ENCODE measurements around the gene CAMTA1. TPM values are rescaled to one million over a fixed set of nuclear protein-coding genes. Genes with fewer than 3 reads are reported as not detected.

Gene CAMTA1
- total RNA-seq, 1 donor from 2014 or later = 268 TPM

DNA sequence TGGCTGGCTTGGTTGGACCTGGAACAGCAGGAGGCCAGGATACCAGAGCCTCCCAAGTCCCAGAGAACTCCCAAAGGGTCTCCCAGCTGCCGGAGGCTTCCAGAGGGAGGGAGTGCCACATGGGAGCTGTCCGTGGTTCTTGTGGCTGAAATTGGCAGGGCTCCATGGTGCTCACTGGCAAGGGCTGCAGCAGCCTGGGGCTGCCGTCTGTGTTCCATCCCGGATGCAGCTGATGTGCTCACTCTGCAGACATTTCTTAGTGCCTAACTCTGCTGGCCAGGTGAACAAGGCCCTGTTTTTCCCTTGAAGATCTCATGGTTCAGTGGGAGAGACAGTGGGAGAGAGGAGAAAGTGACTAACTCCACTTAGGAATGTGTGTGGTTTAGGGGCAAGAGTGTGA, 261.1 kb downstream of the CAMTA1 start:
- H2AFZ ChIP-seq (replicated peaks) = no peak overlapping the region
- H3K4me1 Mint-ChIP-seq = no peaks in the 10 kb centered on the region
- peaks cover 22% of the 10 kb centered on the region for H4K20me1 ChIP-seq (ENCODE audit: low read depth)
- H3K27ac ChIP-seq = no peak overlapping the region
- H3K36me3 Mint-ChIP-seq = no peaks in the 10 kb centered on the region
- H3F3A ChIP-seq (ENCODE audit: low read depth) = no peaks in the 10 kb centered on the region
- H3K4me1 ChIP-seq = peaks cover 7% of the 10 kb centered on the region
- no peak overlapping the region for H3K4me2 ChIP-seq
- TF ChIP-seq, protein P1, sequence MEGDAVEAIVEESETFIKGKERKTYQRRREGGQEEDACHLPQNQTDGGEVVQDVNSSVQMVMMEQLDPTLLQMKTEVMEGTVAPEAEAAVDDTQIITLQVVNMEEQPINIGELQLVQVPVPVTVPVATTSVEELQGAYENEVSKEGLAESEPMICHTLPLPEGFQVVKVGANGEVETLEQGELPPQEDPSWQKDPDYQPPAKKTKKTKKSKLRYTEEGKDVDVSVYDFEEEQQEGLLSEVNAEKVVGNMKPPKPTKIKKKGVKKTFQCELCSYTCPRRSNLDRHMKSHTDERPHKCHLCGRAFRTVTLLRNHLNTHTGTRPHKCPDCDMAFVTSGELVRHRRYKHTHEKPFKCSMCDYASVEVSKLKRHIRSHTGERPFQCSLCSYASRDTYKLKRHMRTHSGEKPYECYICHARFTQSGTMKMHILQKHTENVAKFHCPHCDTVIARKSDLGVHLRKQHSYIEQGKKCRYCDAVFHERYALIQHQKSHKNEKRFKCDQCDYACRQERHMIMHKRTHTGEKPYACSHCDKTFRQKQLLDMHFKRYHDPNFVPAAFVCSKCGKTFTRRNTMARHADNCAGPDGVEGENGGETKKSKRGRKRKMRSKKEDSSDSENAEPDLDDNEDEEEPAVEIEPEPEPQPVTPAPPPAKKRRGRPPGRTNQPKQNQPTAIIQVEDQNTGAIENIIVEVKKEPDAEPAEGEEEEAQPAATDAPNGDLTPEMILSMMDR (IDR thresholded peaks at IDR 0.05) = no peak
- TF ChIP-seq EZH2 (IDR thresholded peaks at IDR 0.05) (no peak), EZH2phosphoT487 (IDR thresholded peaks at IDR 0.05) (no peak)
- H3K27me3 Mint-ChIP-seq (ENCODE audit: insufficient read depth, low read depth) = peaks cover 10% of the 10 kb centered on the region
- no peaks in the 10 kb centered on the region for H3K36me3 ChIP-seq
- no peak overlapping the region for H3K4me3 Mint-ChIP-seq
- no peaks in the 10 kb centered on the region for H3K27me3 ChIP-seq
- H3K4me3 ChIP-seq = no peak overlapping the region
- peak; percentile 81 for DNase-seq (ENCODE audit: low spot score)
- H3K9me3 ChIP-seq (ENCODE audit: low read depth) = no peaks in the 10 kb centered on the region
- no peak overlapping the region for H3K9ac ChIP-seq
- no peak overlapping the region for H3K27ac Mint-ChIP-seq
- H3K79me2 ChIP-seq (ENCODE audit: low read depth) = no peaks in the 10 kb centered on the region
- no peaks in the 10 kb centered on the region for H3K9me3 Mint-ChIP-seq

DNA sequence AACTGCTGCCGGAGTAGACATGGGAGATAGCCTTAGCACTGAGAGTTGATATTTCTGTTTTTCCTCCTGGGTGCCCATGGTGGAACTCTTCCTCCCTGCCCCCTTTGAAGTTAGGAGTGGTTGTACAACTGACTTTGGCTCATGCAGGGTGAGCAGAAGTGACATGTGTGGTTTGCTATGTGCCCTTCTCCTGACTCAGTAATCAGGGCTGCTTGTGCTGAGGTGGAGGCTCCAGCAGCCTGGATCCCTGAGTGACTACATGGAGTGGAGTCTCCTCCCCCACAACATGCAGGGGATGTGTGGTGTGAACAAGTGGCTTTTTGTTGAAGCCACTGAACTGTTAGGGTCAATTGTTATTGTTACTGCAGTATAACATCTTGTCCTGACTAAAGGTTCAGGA, 261.6 kb downstream of the CAMTA1 start:
- H3K4me2 ChIP-seq = no peak overlapping the region
- H3K27ac ChIP-seq = no peak overlapping the region
- Mint-ChIP-seq H3K27ac (no peak overlapping the region), H3K9me3 (no peaks in the 10 kb centered on the region), H3K36me3 (no peaks in the 10 kb centered on the region), H3K4me1 (no peaks in the 10 kb centered on the region), H3K4me3 (no peak overlapping the region), H3K27me3 (ENCODE audit: insufficient read depth, low read depth) (peaks cover 10% of the 10 kb centered on the region)
- H3K4me1 ChIP-seq = peaks cover 7% of the 10 kb centered on the region
- no peaks in the 10 kb centered on the region for H3F3A ChIP-seq (ENCODE audit: low read depth)
- peaks cover 22% of the 10 kb centered on the region for H4K20me1 ChIP-seq (ENCODE audit: low read depth)
- H2AFZ ChIP-seq (replicated peaks) = no peak overlapping the region
- no peak for DNase-seq (ENCODE audit: low spot score)
- H3K27me3 ChIP-seq = no peaks in the 10 kb centered on the region
- no peaks in the 10 kb centered on the region for H3K9me3 ChIP-seq (ENCODE audit: low read depth)
- H3K4me3 ChIP-seq = no peak overlapping the region
- H3K9ac ChIP-seq = no peak overlapping the region
- TF ChIP-seq, protein P1 (IDR thresholded peaks at IDR 0.05) = no peak
- TF ChIP-seq EZH2 (IDR thresholded peaks at IDR 0.05) (no peak), EZH2phosphoT487 (IDR thresholded peaks at IDR 0.05) (no peak)
- H3K36me3 ChIP-seq = no peaks in the 10 kb centered on the region
- H3K79me2 ChIP-seq (ENCODE audit: low read depth) = no peaks in the 10 kb centered on the region

DNA sequence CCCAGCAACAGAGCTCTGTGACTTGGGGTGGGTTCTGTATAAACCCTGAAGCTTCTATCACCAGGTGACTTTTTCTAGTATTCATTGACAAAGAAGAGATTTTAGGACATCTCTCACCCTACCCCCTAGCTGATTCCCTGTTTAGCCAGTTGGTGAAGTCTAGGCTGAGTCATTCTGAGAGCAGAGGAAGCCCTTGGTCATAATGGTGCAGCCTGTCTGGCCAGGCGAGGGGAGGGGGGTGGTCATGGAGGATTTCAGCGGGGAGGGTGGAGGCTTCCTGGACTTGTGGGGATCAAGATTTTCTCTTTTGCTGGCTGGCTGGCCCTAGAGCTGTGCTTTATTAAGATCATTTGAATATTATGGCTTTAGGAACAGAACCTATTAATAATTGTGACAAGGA, 262.6 kb downstream of the CAMTA1 start:
- Histone ChIP-seq H3K27me3 (no peaks in the 10 kb centered on the region), H3K9ac (no peak overlapping the region), H2AFZ (replicated peaks) (no peak overlapping the region), H3K79me2 (ENCODE audit: low read depth) (no peaks in the 10 kb centered on the region), H3K36me3 (no peaks in the 10 kb centered on the region), H3K4me1 (peaks cover 1% of the 10 kb centered on the region), H3K4me2 (no peak overlapping the region), H3F3A (ENCODE audit: low read depth) (no peaks in the 10 kb centered on the region), H3K27ac (no peak overlapping the region), H4K20me1 (ENCODE audit: low read depth) (peaks cover 15% of the 10 kb centered on the region), H3K9me3 (ENCODE audit: low read depth) (no peaks in the 10 kb centered on the region), H3K4me3 (no peak overlapping the region)
- no peak for TF ChIP-seq EZH2 (IDR thresholded peaks at IDR 0.05)
- TF ChIP-seq, protein P1 (IDR thresholded peaks at IDR 0.05) = no peak
- no peak for TF ChIP-seq EZH2phosphoT487 (IDR thresholded peaks at IDR 0.05)
- H3K36me3 Mint-ChIP-seq = no peaks in the 10 kb centered on the region
- H3K4me1 Mint-ChIP-seq = peaks cover 3% of the 10 kb centered on the region
- peaks cover 10% of the 10 kb centered on the region for H3K27me3 Mint-ChIP-seq (ENCODE audit: insufficient read depth, low read depth)
- no peak overlapping the region for H3K4me3 Mint-ChIP-seq
- H3K27ac Mint-ChIP-seq = no peak overlapping the region
- no peaks in the 10 kb centered on the region for H3K9me3 Mint-ChIP-seq
- DNase-seq (ENCODE audit: low spot score) = no peak

All from neural progenitor cell (in vitro differentiated cells).